Fibroblast of pulmonary artery (primary cell): ENCODE results near the gene TCF4.

Experiments
- DNase-seq: peaks from one replicate; pipeline ENCODE4 v3.0.0-alpha.2; 2010; ENCODE audit warnings: low read depth
- H3K4me3 ChIP-seq: replicated peaks from 2 replicates; pipeline ENCODE4 v1.5.1; 2011; ENCODE audit warnings: low read depth, mild to moderate bottlenecking, control low read depth, low read length, moderate library complexity
- TF ChIP-seq, protein P1 (sequence below): IDR thresholded peaks from 2 replicates; pipeline ENCODE4 v1.5.1; 2011; ENCODE audit warnings: mild to moderate bottlenecking, control low read depth, low read length, inconsistent platforms; ENCODE audit errors: missing control alignments

The TCF4 gene

DNA sequence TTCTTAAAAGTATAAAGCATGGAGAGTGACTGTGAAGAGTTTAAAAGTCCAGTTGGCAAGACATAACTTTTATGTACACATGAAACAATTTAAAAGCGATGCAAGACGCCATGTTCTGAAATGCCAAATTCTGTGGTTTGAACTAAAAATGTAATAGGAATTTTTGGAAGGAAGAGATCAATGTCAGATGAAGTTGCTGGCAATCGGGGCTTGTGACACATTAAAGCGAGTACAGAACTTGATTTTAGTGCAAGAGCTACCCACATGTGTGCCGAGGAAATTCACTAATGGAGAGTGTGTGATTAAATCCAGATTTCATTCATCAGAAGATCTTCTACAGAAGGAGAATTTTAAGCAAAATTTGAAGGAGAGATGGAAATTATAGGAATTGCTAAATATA, 408.6 kb downstream of the TCF4 start:
- no peak overlapping the region for H3K4me3 ChIP-seq
- TF ChIP-seq, protein P1, sequence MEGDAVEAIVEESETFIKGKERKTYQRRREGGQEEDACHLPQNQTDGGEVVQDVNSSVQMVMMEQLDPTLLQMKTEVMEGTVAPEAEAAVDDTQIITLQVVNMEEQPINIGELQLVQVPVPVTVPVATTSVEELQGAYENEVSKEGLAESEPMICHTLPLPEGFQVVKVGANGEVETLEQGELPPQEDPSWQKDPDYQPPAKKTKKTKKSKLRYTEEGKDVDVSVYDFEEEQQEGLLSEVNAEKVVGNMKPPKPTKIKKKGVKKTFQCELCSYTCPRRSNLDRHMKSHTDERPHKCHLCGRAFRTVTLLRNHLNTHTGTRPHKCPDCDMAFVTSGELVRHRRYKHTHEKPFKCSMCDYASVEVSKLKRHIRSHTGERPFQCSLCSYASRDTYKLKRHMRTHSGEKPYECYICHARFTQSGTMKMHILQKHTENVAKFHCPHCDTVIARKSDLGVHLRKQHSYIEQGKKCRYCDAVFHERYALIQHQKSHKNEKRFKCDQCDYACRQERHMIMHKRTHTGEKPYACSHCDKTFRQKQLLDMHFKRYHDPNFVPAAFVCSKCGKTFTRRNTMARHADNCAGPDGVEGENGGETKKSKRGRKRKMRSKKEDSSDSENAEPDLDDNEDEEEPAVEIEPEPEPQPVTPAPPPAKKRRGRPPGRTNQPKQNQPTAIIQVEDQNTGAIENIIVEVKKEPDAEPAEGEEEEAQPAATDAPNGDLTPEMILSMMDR, result no peak
- DNase-seq, result no peak

DNA sequence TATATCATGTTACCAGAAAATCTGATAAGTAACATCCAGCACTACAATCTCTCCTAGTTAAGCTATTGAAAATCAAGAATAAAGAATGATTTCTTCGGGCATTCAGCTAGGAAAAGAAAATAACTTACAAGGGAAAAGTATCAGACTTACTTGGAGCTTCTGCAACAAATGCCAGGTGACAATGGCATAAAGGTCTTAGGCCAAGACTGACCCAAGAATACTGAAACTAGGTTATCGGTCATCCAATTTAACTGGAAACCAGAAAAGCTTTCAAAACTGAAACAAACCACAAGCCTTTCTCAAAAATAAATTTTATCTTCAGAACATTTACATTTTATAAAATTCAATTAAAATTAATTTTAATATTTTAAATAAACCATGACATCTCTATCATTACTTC, 414.7 kb downstream of the TCF4 start:
- no peak overlapping the region for H3K4me3 ChIP-seq
- TF ChIP-seq, protein P1, result no peak
- DNase-seq, result no peak
